ENCODE data around the gene ADAM23.

GRCh38 chr2:206443735-206444527, 599 bp downstream of the ADAM23 start:
- TF ChIP-seq CTCF (IDR thresholded peaks at IDR 0.05; ENCODE audit: low read depth, low read length), result no peak
- TF ChIP-seq EZH2phosphoT487 (IDR thresholded peaks at IDR 0.05; ENCODE audit: low read depth), result no peak
